Measurements from ENCODE around the gene CDC42BPB. TPM values are rescaled to one million over a fixed set of nuclear protein-coding genes. Genes with fewer than 3 reads are reported as not detected.

Gene CDC42BPB
- polyA plus RNA-seq (2013, experiment 1 of 2): 44.7 TPM
- 45.1 TPM for polyA plus RNA-seq (2013, experiment 2 of 2)

DNA sequence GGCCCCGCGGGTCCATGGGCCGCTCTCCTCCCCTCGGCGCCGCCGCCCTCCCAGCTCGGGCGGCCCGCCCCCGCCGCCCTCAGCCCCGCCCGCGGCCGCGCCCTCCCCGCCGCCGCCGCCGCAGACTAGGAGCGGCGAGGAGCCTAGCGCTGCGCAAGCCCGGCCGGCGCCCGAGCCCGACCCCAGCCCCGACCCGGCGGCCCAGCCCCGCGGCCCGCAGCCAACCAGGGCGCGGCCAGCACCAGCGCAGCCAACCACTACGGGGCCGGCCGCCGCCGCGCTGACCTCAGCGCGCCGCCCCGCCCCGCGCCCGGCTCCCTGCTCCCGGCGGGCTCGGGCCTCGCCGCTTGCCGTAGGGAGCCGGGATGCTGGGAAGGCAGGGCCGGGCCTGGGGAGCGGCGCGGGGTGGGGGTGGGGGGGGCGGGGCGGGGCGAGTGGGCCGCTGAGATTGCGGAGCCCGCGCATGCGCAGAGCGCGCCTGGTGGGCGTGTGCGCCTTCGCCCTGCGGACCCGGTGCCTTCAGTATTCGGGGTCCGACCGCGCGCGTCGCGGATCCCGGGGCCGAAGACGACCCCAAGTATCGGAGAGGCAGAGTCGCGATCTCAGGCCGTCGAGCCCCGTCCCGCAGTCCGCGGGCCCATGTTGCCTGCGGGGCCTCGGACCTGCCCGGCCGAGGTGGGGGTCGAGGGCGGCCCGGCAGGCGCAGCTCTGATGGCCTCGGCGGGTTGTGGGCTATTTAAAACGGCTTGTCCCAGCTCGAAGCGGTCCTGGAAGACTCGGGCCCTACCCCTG is at the start of gene CDC42BPB:
CDC42BPB (minus strand) TSS at position 178 of the 792 bp plus-strand sequence. CDS start 376 bp downstream, outside the sequence.
- Histone ChIP-seq H3K4me2 (ENCODE audit: insufficient read depth, low read length, poor library complexity, severe bottlenecking) (peak within 1 kb of the TSS; percentile 96), H3K14ac (ENCODE audit: low read length) (peak within 1 kb of the TSS; percentile 47), H2AFZ (ENCODE audit: low read length) (peak within 1 kb of the TSS; percentile 99), H3K23ac (ENCODE audit: low read depth, low read length, poor library complexity) (peak within 1 kb of the TSS; percentile 97), H3K9me3 (replicated peaks in 1 of 2; ENCODE audit: control insufficient read depth in 2 of 2, insufficient read depth in 1 of 2, low read depth in 1 of 2, low read length in 2 of 2) (no peaks in the 10 kb centered on the region), H3K27ac (replicated peaks; ENCODE audit: low read length) (peak within 1 kb of the TSS; percentile 72), H3K4me3 (ENCODE audit: low read length in 2 of 2) (peak within 1 kb of the TSS; percentile 99 to 100), H3K79me1 (ENCODE audit: low read depth, low read length) (peaks cover 7% of the 10 kb centered on the region), H4K91ac (ENCODE audit: low read depth, low read length, poor library complexity) (peak within 1 kb of the TSS; percentile 53), H2BK15ac (ENCODE audit: low read length) (peak within 1 kb of the TSS; percentile 85), H3K27me3 (ENCODE audit: control insufficient read depth in 3 of 3, insufficient read depth in 3 of 3, low read depth in 1 of 3, low read length in 3 of 3) (no peaks in the 10 kb centered on the region), H3K9ac (ENCODE audit: low read depth, low read length, poor library complexity) (peak within 1 kb of the TSS; percentile 99), H3K18ac (ENCODE audit: low read length) (peak within 1 kb of the TSS; percentile 95), H4K8ac (ENCODE audit: low read depth, low read length) (no peak within 1 kb of the TSS), H2BK5ac (ENCODE audit: low read length) (peak within 1 kb of the TSS; percentile 90), H2BK120ac (ENCODE audit: low read depth, low read length) (no peak within 1 kb of the TSS), H3K4me1 (ENCODE audit: control insufficient read depth in 2 of 2, insufficient read depth in 1 of 2, low read depth in 1 of 2, low read length in 2 of 2) (peaks cover 2 to 7% of the 10 kb centered on the region in 2 donors), H2AK5ac (ENCODE audit: low read depth, low read length) (peak within 1 kb of the TSS; percentile 94), H3K4ac (ENCODE audit: low read length) (peak within 1 kb of the TSS; percentile 76), H2BK12ac (ENCODE audit: low read length) (peak within 1 kb of the TSS; percentile 94), H3K36me3 (replicated peaks in 1 of 2; ENCODE audit: control insufficient read depth in 2 of 2, insufficient read depth in 2 of 2, low read length in 2 of 2) (peaks cover 0 to 17% of the 10 kb centered on the region in 2 donors)
- peak; percentile 90 for DNase-seq (ENCODE audit: low spot score)
- WGBS, 2 donors (ENCODE audit: extremely low coverage in 2 of 2, insufficient read length in 2 of 2, insufficient replicate concordance in 1 of 2): no CpG with 5 or more reads among the region's 113 CpGs

- no peak overlapping the region for H2BK120ac ChIP-seq (ENCODE audit: low read depth, low read length)
- peak overlapping the region; percentile 1 for H3K23ac ChIP-seq (ENCODE audit: low read depth, low read length, poor library complexity)
- peak overlapping the region; percentile 94 for H3K4ac ChIP-seq (ENCODE audit: low read length)
- peak overlapping the region; percentile 11 for H3K14ac ChIP-seq (ENCODE audit: low read length)
- H2AFZ ChIP-seq (ENCODE audit: low read length): no peak overlapping the region
- H2BK5ac ChIP-seq (ENCODE audit: low read length): no peak overlapping the region
- no CpG with 5 or more reads among the region's 9 CpGs for WGBS, 2 donors (ENCODE audit: extremely low coverage in 2 of 2, insufficient read length in 2 of 2, insufficient replicate concordance in 1 of 2)
- H3K4me2 ChIP-seq (ENCODE audit: insufficient read depth, low read length, poor library complexity, severe bottlenecking): no peak overlapping the region
- H2AK5ac ChIP-seq (ENCODE audit: low read depth, low read length): peak overlapping the region; percentile 94
- no peaks in the 10 kb centered on the region for H3K79me1 ChIP-seq (ENCODE audit: low read depth, low read length)
- H3K27ac ChIP-seq (replicated peaks; ENCODE audit: low read length): no peak overlapping the region
- peak overlapping the region; percentile 33 for H3K18ac ChIP-seq (ENCODE audit: low read length)
- no peak overlapping the region for H3K9ac ChIP-seq (ENCODE audit: low read depth, low read length, poor library complexity)
- H4K91ac ChIP-seq (ENCODE audit: low read depth, low read length, poor library complexity): no peak overlapping the region
- H3K27me3 ChIP-seq (ENCODE audit: control insufficient read depth in 3 of 3, insufficient read depth in 3 of 3, low read depth in 1 of 3, low read length in 3 of 3): peaks cover 6 to 41% (median 33%) of the 10 kb centered on the region in 3 experiments
- H2BK12ac ChIP-seq (ENCODE audit: low read length): no peak overlapping the region
- no peaks in the 10 kb centered on the region for H3K9me3 ChIP-seq (replicated peaks in 1 of 2; ENCODE audit: control insufficient read depth in 2 of 2, insufficient read depth in 1 of 2, low read depth in 1 of 2, low read length in 2 of 2)
- no peak for DNase-seq (ENCODE audit: low spot score)
- H3K4me1 ChIP-seq (ENCODE audit: control insufficient read depth in 2 of 2, insufficient read depth in 1 of 2, low read depth in 1 of 2, low read length in 2 of 2): peaks cover 13 to 26% of the 10 kb centered on the region in 2 donors
- H2BK15ac ChIP-seq (ENCODE audit: low read length): peak overlapping the region; percentile 42
- H3K4me3 ChIP-seq (ENCODE audit: low read length in 2 of 2): no peak overlapping the region
- H4K8ac ChIP-seq (ENCODE audit: low read depth, low read length): no peak overlapping the region
- H3K36me3 ChIP-seq (replicated peaks in 1 of 2; ENCODE audit: control insufficient read depth in 2 of 2, insufficient read depth in 2 of 2, low read length in 2 of 2): no peaks in the 10 kb centered on the region
These were observed 48.3 kb upstream of the CDC42BPB start for GRCh38 chr14:103105580-103106150.

DNA sequence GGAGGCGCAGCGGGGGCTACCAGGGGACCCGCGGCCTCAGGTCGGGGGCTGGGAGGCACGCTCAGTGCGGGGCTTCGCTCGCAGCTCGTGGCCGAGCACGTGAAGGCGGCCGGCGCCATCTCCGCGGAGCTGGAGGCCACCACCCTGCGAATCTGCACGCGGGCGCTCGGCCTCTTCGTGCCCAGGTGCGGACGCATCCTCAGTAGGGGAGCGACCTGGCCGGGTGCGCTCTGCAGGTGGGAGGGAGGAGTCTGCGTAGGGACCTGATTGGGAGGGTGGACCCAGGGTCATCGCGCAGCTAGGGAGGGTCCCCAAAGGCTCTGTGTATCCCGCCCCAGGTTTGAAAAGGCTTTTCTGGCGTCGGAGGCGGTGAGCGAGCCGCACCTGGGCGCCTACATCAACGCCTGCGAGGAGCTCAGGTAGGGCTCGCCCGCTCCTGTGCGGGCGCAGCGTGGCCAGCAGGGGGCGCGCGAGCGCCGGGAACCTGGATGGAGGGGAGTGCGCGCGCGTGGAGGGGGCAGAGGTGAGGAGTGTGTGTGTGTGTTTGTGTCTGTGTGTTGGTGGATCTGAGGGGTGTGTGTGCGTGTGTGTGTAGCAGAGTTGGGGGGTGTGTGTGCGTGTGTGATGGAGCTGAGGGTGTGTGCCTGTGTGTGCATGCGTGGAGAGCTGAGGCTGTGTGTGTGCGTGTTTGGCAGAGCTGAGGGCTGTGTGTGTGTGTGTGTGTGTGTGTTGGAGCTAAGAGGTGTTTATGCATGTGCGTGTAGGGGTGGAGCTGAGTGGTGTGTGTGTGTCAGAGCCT is 47.5 kb upstream of the CDC42BPB start:
- H3K14ac ChIP-seq (ENCODE audit: low read length): peak overlapping the region; percentile 11

More for the DNA sequence above, 47.5 kb upstream of the CDC42BPB start:
- Histone ChIP-seq H2BK15ac (ENCODE audit: low read length) (peak overlapping the region; percentile 91), H2AK5ac (ENCODE audit: low read depth, low read length) (peak overlapping the region; percentile 94), H4K91ac (ENCODE audit: low read depth, low read length, poor library complexity) (peak overlapping the region; percentile 69), H3K23ac (ENCODE audit: low read depth, low read length, poor library complexity) (peak overlapping the region; percentile 87), H2BK12ac (ENCODE audit: low read length) (peak overlapping the region; percentile 89), H3K18ac (ENCODE audit: low read length) (peak overlapping the region; percentile 90), H3K9ac (ENCODE audit: low read depth, low read length, poor library complexity) (no peak overlapping the region), H3K79me1 (ENCODE audit: low read depth, low read length) (no peaks in the 10 kb centered on the region), H3K9me3 (replicated peaks in 1 of 2; ENCODE audit: control insufficient read depth in 2 of 2, insufficient read depth in 1 of 2, low read depth in 1 of 2, low read length in 2 of 2) (no peaks in the 10 kb centered on the region), H2AFZ (ENCODE audit: low read length) (peak overlapping the region; percentile 5), H3K4ac (ENCODE audit: low read length) (peak overlapping the region; percentile 94), H3K27ac (replicated peaks; ENCODE audit: low read length) (no peak overlapping the region), H3K4me2 (ENCODE audit: insufficient read depth, low read length, poor library complexity, severe bottlenecking) (peak overlapping the region; percentile 48), H4K8ac (ENCODE audit: low read depth, low read length) (peak overlapping the region; percentile 75), H3K4me1 (ENCODE audit: control insufficient read depth in 2 of 2, insufficient read depth in 1 of 2, low read depth in 1 of 2, low read length in 2 of 2) (peaks cover 5 to 22% of the 10 kb centered on the region in 2 donors), H2BK120ac (ENCODE audit: low read depth, low read length) (peak overlapping the region; percentile 39), H3K27me3 (ENCODE audit: control insufficient read depth in 3 of 3, insufficient read depth in 3 of 3, low read depth in 1 of 3, low read length in 3 of 3) (peaks cover 6 to 40% (median 33%) of the 10 kb centered on the region in 3 experiments), H3K36me3 (replicated peaks in 1 of 2; ENCODE audit: control insufficient read depth in 2 of 2, insufficient read depth in 2 of 2, low read length in 2 of 2) (no peaks in the 10 kb centered on the region), H3K4me3 (ENCODE audit: low read length in 2 of 2) (peak overlapping the region in 1 of 2 donors; percentile 53), H2BK5ac (ENCODE audit: low read length) (peak overlapping the region; percentile 10)
- DNase-seq (ENCODE audit: low spot score): no peak
- no CpG with 5 or more reads among the region's 59 CpGs for WGBS, 2 donors (ENCODE audit: extremely low coverage in 2 of 2, insufficient read length in 2 of 2, insufficient replicate concordance in 1 of 2)

Measured in neuronal stem cell (in vitro differentiated cells).